Left ventricle myocardium inferior (tissue), 1 donor: ENCODE measurements around the gene KNDC1. TPM values are rescaled to one million over a fixed set of nuclear protein-coding genes. Genes with fewer than 3 reads are reported as not detected.
"Not testable (repeated sequence)": the region's sequence is repeated elsewhere in the genome, so short reads cannot be mapped to it uniquely, and the experiment has no call there.

Experiments used
- DNase-seq: peaks from one replicate; pipeline ENCODE4 v3.0.0-alpha.2; 2020
- H3K27ac ChIP-seq: fragments of 200-600 bp; replicated peaks from 2 replicates; pipeline ENCODE4 v1.8.0; 2021
- H3K27me3 ChIP-seq: fragments of 200-600 bp; 2 replicates; pipeline ENCODE4 v1.8.0; 2021; ENCODE audit warnings: low read depth
- H3K36me3 ChIP-seq: fragments of 200-600 bp; 2 replicates; pipeline ENCODE4 v1.8.0; 2021
- H3K4me1 ChIP-seq: fragments of 200-600 bp; 2 replicates; pipeline ENCODE4 v1.8.0; 2021
- H3K4me3 ChIP-seq: fragments of 200-600 bp; 2 replicates; pipeline ENCODE4 v1.8.0; 2021; ENCODE audit warnings: mild to moderate bottlenecking, moderate library complexity
- H3K9me3 ChIP-seq: fragments of 200-600 bp; replicated peaks from 2 replicates; pipeline ENCODE4 v1.8.0; 2021
- CTCF ChIP-seq: fragments of 200-600 bp; IDR thresholded peaks from 2 replicates; pipeline ENCODE4 v1.8.0; 2021; ENCODE audit warnings: antibody characterized with exemption, mild to moderate bottlenecking, borderline replicate concordance
- intact Hi-C: fragments of 100-400 bp; cut with micrococcal nuclease; formaldehyde crosslinking; loops from one replicate; pipeline ENCODE4 v1.11.0; 2022
- total RNA-seq: library from RNA; stranded (reverse); fragmentation: NEBNext Ultra II Directional; extraction: Animal tissue kit (Norgen Biotek cat#: 25700); gene quantifications from one replicate; pipeline ENCODE4 v1.2.1, GENCODE V29; 2021
- donor health status: DM: no; HTN: yes; CAD: no; lungs with severe emphysema.

KNDC1 gene
- total RNA-seq, 1 donor from 2014 or later: 0.11 TPM

GRCh38 chr10:133261726-133262325 is 101.8 kb downstream of the KNDC1 start:
- no peaks in the 10 kb centered on the region for H3K36me3 ChIP-seq
- peak overlapping the region; percentile 92 for H3K27ac ChIP-seq
- intact Hi-C loops: no loop called here
- no peaks in the 10 kb centered on the region for H3K9me3 ChIP-seq
- peak; percentile 91 for DNase-seq
- no peaks in the 10 kb centered on the region for H3K27me3 ChIP-seq
- H3K4me1 ChIP-seq: peaks cover 42% of the 10 kb centered on the region
- no peak for TF ChIP-seq CTCF
- peak overlapping the region; percentile 83 for H3K4me3 ChIP-seq

GRCh38 chr10:133262696-133263095 is 102.7 kb downstream of the KNDC1 start:
- intact Hi-C loops: no loop called here
- Histone ChIP-seq H3K27ac (no peak overlapping the region), H3K27me3 (peaks cover 4% of the 10 kb centered on the region), H3K4me1 (peaks cover 35% of the 10 kb centered on the region), H3K9me3 (no peaks in the 10 kb centered on the region), H3K4me3 (peak overlapping the region; percentile 83), H3K36me3 (no peaks in the 10 kb centered on the region)
- DNase-seq: no peak
- no peak for TF ChIP-seq CTCF

DNA sequence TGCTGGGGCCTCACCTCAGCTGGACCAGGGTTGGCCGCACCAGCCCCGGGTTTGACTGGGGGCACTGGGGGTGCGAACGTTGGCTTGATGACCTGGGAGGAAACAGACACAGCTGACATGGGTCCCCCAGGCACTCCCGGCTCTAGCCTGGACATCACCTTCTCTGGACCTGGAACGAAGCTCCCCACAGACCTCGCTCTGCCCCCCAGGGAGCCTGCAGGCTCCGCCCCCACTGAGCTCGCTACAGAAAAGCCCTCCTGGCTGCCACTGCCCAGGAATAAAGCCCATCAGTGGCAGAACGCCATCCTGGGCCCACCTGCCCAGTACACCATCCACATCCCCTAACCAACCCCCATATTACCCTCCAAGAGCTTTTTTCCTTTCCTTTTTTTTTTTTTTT is 103.7 kb downstream of the KNDC1 start:
- no peaks in the 10 kb centered on the region for H3K36me3 ChIP-seq
- peaks cover 6% of the 10 kb centered on the region for H3K27me3 ChIP-seq
- no peak overlapping the region for H3K4me3 ChIP-seq
- H3K9me3 ChIP-seq: no peaks in the 10 kb centered on the region
- intact Hi-C loops: no loop called here
- DNase-seq: no peak
- peaks cover 25% of the 10 kb centered on the region for H3K4me1 ChIP-seq
- H3K27ac ChIP-seq: no peak overlapping the region
- TF ChIP-seq CTCF: no peak

DNA sequence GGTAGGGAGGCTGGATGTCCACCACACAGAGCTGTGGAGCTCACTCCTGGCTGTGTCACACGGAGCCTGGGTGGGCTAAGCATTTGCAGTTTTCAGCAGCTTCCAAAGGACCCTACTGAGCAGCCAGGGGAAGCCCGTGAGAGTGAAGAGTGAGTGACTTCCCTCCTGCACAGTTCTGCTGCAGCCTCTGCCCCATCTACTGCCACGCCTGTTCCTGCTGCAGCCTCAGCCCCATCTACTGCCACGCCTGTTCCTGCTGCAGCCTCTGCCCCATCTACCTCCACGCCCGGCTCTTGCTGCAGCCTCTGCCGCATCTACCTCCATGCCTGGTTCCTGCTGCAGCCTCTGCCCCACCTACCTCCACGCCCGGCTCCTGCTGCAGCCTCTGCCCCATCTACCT is 104.4 kb downstream of the KNDC1 start:
- intact Hi-C loops: no loop called here
- Histone ChIP-seq H3K27me3 (peaks cover 6% of the 10 kb centered on the region), H3K9me3 (no peaks in the 10 kb centered on the region), H3K27ac (no peak overlapping the region), H3K4me3 (no peak overlapping the region), H3K4me1 (peaks cover 21% of the 10 kb centered on the region), H3K36me3 (no peaks in the 10 kb centered on the region)
- TF ChIP-seq CTCF: no peak
- DNase-seq: no peak

DNA sequence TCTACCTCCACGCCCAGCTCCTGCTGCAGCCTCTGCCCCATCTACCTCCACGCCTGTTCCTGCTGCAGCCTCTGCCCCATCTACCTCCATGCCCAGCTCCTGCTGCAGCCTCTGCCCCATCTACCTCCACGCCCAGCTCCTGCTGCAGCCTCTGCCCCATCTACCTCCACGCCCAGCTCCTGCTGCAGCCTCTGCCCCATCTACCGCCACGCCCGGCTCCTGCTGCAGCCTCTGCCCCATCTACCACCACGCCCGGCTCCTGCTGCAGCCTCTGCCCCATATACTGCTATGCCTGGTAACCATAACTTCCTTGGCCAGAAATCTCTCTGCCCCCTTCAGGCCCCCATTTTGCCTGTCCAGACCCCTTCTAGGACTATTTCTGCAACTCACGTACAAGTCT is 105.0 kb downstream of the KNDC1 start:
- H3K36me3 ChIP-seq, intact Hi-C loops, H3K27me3 ChIP-seq, H3K9me3 ChIP-seq, H3K27ac ChIP-seq, DNase-seq, H3K4me3 ChIP-seq: not testable (repeated sequence)
- peaks cover 21% of the 10 kb centered on the region for H3K4me1 ChIP-seq

DNA sequence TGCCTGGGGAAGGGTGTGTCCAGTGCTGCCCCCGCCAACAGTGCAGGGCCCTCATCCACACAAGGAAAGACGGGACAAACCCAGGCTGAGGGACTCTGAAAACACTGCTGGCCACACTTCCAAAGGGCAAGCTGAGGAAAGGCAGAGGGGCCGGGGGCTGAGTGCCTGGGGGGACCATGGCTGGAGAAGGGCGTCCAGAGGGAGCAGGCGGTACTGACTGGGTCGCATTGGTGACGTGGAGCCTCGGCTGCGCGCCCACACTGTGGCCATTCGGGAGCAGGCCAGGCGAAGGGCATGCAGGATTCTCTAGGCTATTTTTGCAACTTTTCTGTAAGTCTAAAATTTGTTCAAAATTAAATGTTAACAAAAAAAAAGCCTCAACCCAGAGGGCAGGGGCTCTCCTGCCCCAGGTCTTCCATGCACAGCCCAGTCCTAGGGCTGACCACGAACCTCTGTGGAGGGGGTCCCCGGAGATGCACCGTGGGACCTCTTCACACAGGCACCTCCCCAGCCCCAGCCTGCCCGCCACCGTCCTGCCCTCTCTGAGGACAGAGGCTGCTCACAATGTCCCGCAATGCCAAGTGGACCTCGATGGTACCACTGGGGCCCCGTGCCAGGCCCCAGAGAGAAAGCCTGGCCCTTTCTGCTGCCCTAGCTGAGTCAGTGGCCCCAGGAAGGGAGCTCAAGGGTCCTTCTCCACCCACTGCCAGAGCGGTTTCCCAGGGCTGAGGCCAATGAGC is 106.2 kb downstream of the KNDC1 start:
- H3K4me3 ChIP-seq: no peak overlapping the region
- peaks cover 6% of the 10 kb centered on the region for H3K27me3 ChIP-seq
- DNase-seq: no peak
- intact Hi-C loops: no loop called here
- no peaks in the 10 kb centered on the region for H3K36me3 ChIP-seq
- no peak overlapping the region for H3K27ac ChIP-seq
- no peaks in the 10 kb centered on the region for H3K9me3 ChIP-seq
- peaks cover 14% of the 10 kb centered on the region for H3K4me1 ChIP-seq
- no peak for TF ChIP-seq CTCF
